ENCODE measurements around the gene CEP68. TPM values are rescaled to one million over a fixed set of nuclear protein-coding genes. Genes with fewer than 3 reads are reported as not detected.

Gene CEP68
- total RNA-seq, 2 donors from 2014 or later: 12.6 to 15.4 TPM

Other genes with a start within 250 kb of the CEP68 start
- gene SLC1A4, start 67.0 kb upstream of the CEP68 start, total RNA-seq: 1 to 10 TPM; 3.6 to 5.2 TPM
- 100 to 1,000 TPM; 118 to 163 TPM for gene RAB1A, start 73.7 kb downstream of the CEP68 start, total RNA-seq
- gene ACTR2, start 171.4 kb downstream of the CEP68 start, total RNA-seq: 100 to 1,000 TPM; 130 to 145 TPM